ENCODE measurements around the gene MYH4. TPM values are rescaled to one million over a fixed set of nuclear protein-coding genes. Genes with fewer than 3 reads are reported as not detected.

Gene MYH4
- total and polyA plus RNA-seq, 8 donors, result not detected

- intact Hi-C loops (cut with DNase I), result no loop called here
- DNase-seq, result no peak
- Histone ChIP-seq H3K27me3 (no peaks in the 10 kb centered on the region), H3K27ac (no peak overlapping the region), H3K36me3 (no peaks in the 10 kb centered on the region), H3K4me3 (no peak overlapping the region), H3K4me1 (no peaks in the 10 kb centered on the region), H3K9me3 (no peaks in the 10 kb centered on the region)
- ATAC-seq, result no peak
- TF ChIP-seq CTCF (IDR thresholded peaks at IDR 0.05), result no peak
- WGBS, 2 donors, result 40 to 45% methylated on average over 6 of the region's 6 CpGs
- FAIRE-seq, result no peak
Observed at GRCh38 chr17:10513299-10514067, 44.1 kb upstream of the MYH4 start.

- ATAC-seq, result no peak
- WGBS, 2 donors, result 48 to 52% methylated on average over 2 of the region's 2 CpGs
- no peaks in the 10 kb centered on the region for H3K9me3 ChIP-seq
Observed at GRCh38 chr17:10512856-10513255, 43.5 kb upstream of the MYH4 start.

GRCh38 chr17:10499950-10500349, 30.6 kb upstream of the MYH4 start:
- ATAC-seq, result no peak

More at GRCh38 chr17:10512856-10513255, 43.5 kb upstream of the MYH4 start:
- no peak for FAIRE-seq
- no peaks in the 10 kb centered on the region for H3K27me3 ChIP-seq
- no peak for TF ChIP-seq CTCF (IDR thresholded peaks at IDR 0.05)
- no peak overlapping the region for H3K27ac ChIP-seq
- no peaks in the 10 kb centered on the region for H3K36me3 ChIP-seq
- intact Hi-C loops (cut with DNase I), result no loop called here
- H3K4me1 ChIP-seq, result no peaks in the 10 kb centered on the region
- no peak overlapping the region for H3K4me3 ChIP-seq
- DNase-seq, result no peak

GRCh38 chr17:10492004-10492403, 22.6 kb upstream of the MYH4 start:
- WGBS, 2 donors, result 84 to 93% methylated on average over 2 of the region's 2 CpGs
- H3K36me3 ChIP-seq, result no peaks in the 10 kb centered on the region
- H3K27me3 ChIP-seq, result no peaks in the 10 kb centered on the region
- no peak overlapping the region for H3K27ac ChIP-seq
- H3K9me3 ChIP-seq, result peaks cover 0 to 7% (median 0%) of the 10 kb centered on the region in 4 donors
- H3K4me3 ChIP-seq, result no peak overlapping the region
- intact Hi-C loops (cut with DNase I), result no loop called here
- no peak for FAIRE-seq
- ATAC-seq, result no peak
- DNase-seq, result no peak
- no peak for TF ChIP-seq CTCF (IDR thresholded peaks at IDR 0.05)
- no peaks in the 10 kb centered on the region for H3K4me1 ChIP-seq

More at GRCh38 chr17:10499950-10500349, 30.6 kb upstream of the MYH4 start:
- FAIRE-seq (no peak), DNase-seq (no peak)
- Histone ChIP-seq H3K27ac (no peak overlapping the region), H3K9me3 (no peaks in the 10 kb centered on the region), H3K36me3 (no peaks in the 10 kb centered on the region), H3K4me3 (no peak overlapping the region), H3K27me3 (no peaks in the 10 kb centered on the region), H3K4me1 (no peaks in the 10 kb centered on the region)
- WGBS, 2 donors, result 50 to 70% methylated on average over 3 of the region's 3 CpGs
- TF ChIP-seq CTCF (IDR thresholded peaks at IDR 0.05), result no peak
- intact Hi-C loops (cut with DNase I), result no loop called here

GRCh38 chr17:10482252-10482651, 12.9 kb upstream of the MYH4 start:
- H3K4me1 ChIP-seq, result no peaks in the 10 kb centered on the region
- intact Hi-C loops (cut with DNase I), result no loop called here
- no peak for TF ChIP-seq CTCF (IDR thresholded peaks at IDR 0.05)
- H3K27ac ChIP-seq, result no peak overlapping the region
- no peaks in the 10 kb centered on the region for H3K36me3 ChIP-seq
- peaks cover 0 to 2% (median 0%) of the 10 kb centered on the region in 4 donors for H3K27me3 ChIP-seq
- DNase-seq, result no peak
- H3K9me3 ChIP-seq, result no peaks in the 10 kb centered on the region
- 41 to 52% methylated on average over 1 of the region's 1 CpG for WGBS, 2 donors
- ATAC-seq, result no peak
- H3K4me3 ChIP-seq, result no peak overlapping the region
- FAIRE-seq, result no peak
